Erythroblast (primary cell): ENCODE results near the gene NLK.

Experiments
- GATA1 ChIP-seq: IDR thresholded peaks from 2 replicates; pipeline ENCODE4 v1.6.1; 2011; ENCODE audit warnings: low read depth, mild to moderate bottlenecking, control low read depth, low read length, moderate library complexity
- POLR2A ChIP-seq: IDR thresholded peaks from 2 replicates; pipeline ENCODE4 v1.6.1; 2011; ENCODE audit warnings: mild to moderate bottlenecking, low read length

- TF ChIP-seq POLR2A (no peak), GATA1 (no peak)
These were observed 161.8 kb downstream of the NLK start for GRCh38 chr17:28204244-28204643.
